GM06990 (cell line): ENCODE measurements around the gene PDHX.
A peak's percentile ranks its signal among the peaks of the same experiment; 100 is the strongest.

ENCODE experiments used
- DNase-seq: peaks from one replicate; pipeline ENCODE4 v3.0.0-alpha.2; 2011; ENCODE audit not compliant: insufficient read length; ENCODE audit errors: extremely low read depth
- H3K27me3 ChIP-seq: replicated peaks from 2 replicates; pipeline ENCODE4 v1.6.0; 2011; ENCODE audit warnings: low read length; ENCODE audit not compliant: control insufficient read depth, insufficient read depth
- H3K36me3 ChIP-seq: 2 replicates; pipeline ENCODE4 v1.5.1; 2011; ENCODE audit warnings: low read length; ENCODE audit not compliant: control insufficient read depth, insufficient read depth
- H3K4me3 ChIP-seq: replicated peaks from 2 replicates; pipeline ENCODE4 v1.5.1; 2011; ENCODE audit warnings: low read depth, mild to moderate bottlenecking, control low read depth, low read length
- TF ChIP-seq, protein P1 (sequence below): IDR thresholded peaks from 2 replicates; pipeline ENCODE4 v1.5.1; 2011; ENCODE audit warnings: low read length, control low read depth, mild to moderate bottlenecking, inconsistent platforms; ENCODE audit not compliant: insufficient read depth, poor library complexity, severe bottlenecking

The PDHX gene

DNA sequence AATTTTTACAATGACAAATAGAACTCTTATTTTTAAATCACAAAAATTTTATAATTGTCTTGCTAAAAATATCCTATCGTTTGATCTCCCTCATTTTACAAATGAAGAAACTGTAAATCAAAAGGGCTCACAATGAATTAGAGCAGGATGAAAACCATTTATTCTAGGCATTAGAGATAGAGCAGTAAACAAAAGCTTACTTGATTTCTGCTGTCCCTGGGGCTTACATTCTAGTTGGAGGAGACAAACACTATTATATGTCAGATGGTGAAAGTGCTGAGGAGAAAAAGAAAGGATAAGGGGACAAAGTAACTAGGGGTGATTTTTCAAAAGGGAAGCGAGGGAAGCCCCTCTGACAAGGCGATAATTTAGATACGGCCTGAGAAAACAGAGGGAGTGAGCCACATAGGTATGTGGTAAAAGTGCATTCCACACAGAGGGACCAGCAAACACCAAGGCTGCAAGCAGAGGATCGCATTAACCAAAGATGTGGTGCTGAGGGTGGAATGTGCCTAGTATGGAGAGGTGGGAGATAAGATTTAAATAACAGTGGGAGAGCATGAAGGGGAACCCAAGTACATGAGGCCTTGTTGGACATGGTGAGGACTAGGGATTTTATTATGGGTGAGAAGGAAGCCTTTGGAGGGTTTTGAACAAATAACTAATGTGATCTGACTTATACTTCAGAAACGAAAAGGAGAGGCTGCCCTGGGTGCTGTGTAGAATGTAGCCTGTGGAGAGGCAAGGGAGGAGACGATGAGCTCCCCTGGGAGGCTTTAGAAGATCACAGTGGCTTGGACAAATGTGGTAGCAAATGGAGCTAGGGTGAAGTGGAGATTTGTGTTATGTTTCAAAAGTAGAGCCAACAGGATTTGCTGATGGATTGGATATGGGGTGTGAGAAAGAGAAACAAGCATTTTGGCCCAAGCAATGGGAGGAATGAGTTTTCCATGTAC is 62.1 kb downstream of the PDHX start:
- no peak overlapping the region for H3K4me3 ChIP-seq
- no peak for DNase-seq
- H3K27me3 ChIP-seq, result no peaks in the 10 kb centered on the region
- no peaks in the 10 kb centered on the region; the same call in 1 of the 2 replicates for H3K36me3 ChIP-seq
- TF ChIP-seq, protein P1, sequence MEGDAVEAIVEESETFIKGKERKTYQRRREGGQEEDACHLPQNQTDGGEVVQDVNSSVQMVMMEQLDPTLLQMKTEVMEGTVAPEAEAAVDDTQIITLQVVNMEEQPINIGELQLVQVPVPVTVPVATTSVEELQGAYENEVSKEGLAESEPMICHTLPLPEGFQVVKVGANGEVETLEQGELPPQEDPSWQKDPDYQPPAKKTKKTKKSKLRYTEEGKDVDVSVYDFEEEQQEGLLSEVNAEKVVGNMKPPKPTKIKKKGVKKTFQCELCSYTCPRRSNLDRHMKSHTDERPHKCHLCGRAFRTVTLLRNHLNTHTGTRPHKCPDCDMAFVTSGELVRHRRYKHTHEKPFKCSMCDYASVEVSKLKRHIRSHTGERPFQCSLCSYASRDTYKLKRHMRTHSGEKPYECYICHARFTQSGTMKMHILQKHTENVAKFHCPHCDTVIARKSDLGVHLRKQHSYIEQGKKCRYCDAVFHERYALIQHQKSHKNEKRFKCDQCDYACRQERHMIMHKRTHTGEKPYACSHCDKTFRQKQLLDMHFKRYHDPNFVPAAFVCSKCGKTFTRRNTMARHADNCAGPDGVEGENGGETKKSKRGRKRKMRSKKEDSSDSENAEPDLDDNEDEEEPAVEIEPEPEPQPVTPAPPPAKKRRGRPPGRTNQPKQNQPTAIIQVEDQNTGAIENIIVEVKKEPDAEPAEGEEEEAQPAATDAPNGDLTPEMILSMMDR, result no peak

- no peaks in the 10 kb centered on the region; the same call in 1 of the 2 replicates for H3K36me3 ChIP-seq
- no peak overlapping the region for H3K4me3 ChIP-seq
- no peak for DNase-seq
- H3K27me3 ChIP-seq, result no peaks in the 10 kb centered on the region
- TF ChIP-seq, protein P1, result no peak
Measured at GRCh38 chr11:34984514-34984913, 68.1 kb downstream of the PDHX start.

DNA sequence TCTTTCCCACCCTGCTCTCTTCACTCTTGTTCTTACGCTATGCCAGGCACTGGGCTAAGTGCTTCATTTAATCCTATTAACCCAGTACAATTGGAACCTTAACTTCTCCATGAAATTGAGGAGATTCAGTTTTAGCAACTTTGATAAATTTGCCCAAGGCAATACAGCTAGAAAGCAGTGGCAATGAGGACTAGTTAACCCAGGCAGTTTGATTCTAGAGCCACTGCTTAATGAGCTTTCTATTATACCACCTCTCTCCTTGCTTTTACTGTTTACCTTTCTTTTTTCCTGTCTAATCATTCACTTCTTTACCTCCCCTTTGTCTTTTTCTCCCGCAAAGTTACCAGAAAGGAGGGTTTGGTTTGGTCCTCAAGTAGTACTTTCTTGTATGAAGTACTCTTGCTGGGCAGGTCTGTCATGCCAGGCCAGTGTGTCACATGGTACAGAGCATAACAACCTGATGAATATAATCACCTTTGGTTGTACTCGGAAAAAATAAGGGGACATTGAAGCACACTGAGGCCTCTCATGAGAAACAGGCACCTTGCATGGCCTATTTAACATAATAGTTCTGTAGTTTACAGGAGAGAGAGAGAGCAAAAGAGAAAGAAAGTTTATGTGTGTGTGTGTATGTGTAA is 70.6 kb downstream of the PDHX start:
- no peak overlapping the region for H3K4me3 ChIP-seq
- no peaks in the 10 kb centered on the region for H3K27me3 ChIP-seq
- no peaks in the 10 kb centered on the region; the same call in 1 of the 2 replicates for H3K36me3 ChIP-seq
- DNase-seq, result no peak
- TF ChIP-seq, protein P1, result no peak

DNA sequence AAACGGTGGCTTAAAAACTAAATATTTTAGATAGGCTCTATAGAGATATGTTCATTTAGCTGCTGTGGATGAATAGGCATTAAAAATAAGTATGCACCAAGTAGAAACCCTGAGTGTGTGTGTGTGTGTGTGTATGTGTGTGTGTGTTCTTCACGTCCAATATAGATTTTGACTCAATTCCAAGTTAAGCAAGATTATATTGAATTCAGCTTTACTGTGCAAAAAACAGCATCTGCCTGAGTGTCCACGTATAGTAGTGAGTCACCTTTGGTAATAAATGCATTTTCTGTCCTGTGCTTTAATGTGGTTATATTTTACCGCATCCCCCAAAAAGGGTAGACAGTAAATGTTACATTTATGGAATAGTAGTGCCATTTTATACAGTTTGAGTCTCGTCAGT is 71.2 kb downstream of the PDHX start:
- no peak overlapping the region for H3K4me3 ChIP-seq
- DNase-seq, result no peak
- H3K27me3 ChIP-seq, result no peaks in the 10 kb centered on the region
- no peaks in the 10 kb centered on the region; the same call in 1 of the 2 replicates for H3K36me3 ChIP-seq
- TF ChIP-seq, protein P1, result no peak

DNA sequence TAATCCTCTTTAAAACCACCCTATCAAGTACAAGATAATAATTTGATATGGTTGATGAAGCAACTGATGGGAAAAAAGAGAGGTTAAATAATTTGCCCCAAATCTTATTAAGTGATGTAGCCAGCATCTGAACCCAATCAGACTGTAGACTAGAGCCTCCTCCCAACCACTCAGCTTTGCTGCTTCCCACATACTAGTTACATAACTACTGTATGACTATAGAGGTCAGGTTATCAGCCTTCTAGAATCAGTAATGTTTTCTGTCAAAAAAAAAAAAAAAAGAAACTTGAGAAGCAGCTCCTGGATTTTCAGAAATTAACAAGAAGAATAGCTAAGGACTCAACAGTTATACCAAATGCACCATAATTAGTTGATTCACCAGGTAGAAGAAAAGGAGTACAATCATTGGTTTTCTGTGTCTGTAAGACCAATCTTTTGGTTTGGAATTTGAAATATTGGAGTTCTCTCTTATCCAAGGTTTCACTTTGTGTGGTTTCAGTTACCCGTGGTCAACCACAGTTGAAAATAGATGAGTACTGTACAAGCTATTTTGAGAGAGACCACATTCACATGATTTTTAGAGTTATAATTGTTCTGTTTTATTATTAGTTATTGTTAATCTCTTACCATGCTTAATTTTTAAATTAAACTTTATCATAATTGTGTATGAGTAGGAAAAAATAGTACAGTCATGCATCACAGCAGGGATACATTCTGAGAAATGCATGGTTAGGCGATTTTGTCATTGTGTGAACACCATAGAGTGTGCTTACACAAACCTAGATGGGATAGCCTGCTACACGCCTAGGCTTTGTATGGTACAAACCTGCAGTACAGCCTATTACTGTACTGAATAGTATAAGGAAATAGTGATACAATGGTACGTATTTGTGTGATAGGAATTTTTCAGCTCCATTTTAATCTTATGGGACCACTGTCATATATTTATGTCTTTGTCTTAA is 72.2 kb downstream of the PDHX start:
- Histone ChIP-seq H3K36me3 (no peaks in the 10 kb centered on the region; the same call in 1 of the 2 replicates), H3K4me3 (no peak overlapping the region), H3K27me3 (no peaks in the 10 kb centered on the region)
- TF ChIP-seq, protein P1, result no peak
- DNase-seq, result peak; percentile 31
